ENCODE results near the gene SMKR1.
A peak's percentile ranks its signal among the peaks of the same experiment; 100 is the strongest.
"Not testable (repeated sequence)": the region's sequence is repeated elsewhere in the genome, so short reads cannot be mapped to it uniquely, and the experiment has no call there.

SMKR1 gene

DNA sequence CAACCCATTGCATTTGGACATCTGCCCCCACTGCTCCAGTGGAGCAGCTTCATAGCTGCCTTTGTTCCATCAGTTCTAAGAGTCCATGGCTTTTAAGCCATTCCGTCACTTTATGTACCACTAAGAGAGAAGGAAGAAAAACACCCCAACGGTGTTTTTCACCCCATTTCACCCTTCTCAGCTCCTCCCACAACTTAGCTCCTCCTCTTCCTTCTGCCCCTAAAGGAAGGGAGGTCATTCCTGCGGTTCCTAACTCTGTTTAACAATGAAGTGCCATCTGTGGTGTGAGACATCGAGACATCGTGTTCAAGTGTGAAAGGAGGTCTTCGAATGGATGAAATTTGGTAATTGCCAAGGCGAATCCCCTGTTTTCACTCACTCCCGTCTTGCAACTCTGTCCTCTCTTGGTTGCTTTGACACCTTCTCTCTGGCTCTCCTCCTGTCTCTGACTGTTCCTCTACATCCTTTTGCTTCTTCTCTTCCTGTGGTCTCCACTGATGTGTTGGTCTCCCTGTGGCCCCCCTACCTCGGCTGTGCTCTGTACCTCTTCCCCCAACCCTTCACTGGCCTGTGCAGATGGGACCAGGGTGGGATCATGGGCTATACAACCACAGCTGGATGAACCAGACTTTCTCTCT is 23.0 kb downstream of the SMKR1 start:
- no peak for DNase-seq (ENCODE audit: low read depth in 2 of 2)

DNA sequence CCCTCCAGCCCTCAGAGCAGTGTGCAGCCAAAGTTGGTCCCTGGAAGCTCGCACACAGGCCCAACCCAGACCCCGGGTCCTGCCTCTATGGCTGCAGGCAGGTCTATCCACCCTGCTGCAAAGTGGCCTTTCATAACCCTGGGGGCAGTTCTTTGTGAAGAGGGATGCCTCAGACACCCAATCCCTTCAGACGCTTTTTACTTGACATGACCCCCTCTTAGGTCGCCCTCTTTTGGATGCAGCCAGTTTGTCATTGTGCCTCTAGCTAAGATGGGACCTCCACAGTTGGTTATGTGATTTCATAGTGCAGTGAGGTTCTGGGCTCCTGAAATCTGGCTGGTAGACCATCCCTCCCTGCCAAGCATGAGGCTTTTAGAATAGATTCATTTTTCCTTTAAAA is 27.3 kb downstream of the SMKR1 start:
- no peak for DNase-seq (ENCODE audit: low read depth in 2 of 2)

DNA sequence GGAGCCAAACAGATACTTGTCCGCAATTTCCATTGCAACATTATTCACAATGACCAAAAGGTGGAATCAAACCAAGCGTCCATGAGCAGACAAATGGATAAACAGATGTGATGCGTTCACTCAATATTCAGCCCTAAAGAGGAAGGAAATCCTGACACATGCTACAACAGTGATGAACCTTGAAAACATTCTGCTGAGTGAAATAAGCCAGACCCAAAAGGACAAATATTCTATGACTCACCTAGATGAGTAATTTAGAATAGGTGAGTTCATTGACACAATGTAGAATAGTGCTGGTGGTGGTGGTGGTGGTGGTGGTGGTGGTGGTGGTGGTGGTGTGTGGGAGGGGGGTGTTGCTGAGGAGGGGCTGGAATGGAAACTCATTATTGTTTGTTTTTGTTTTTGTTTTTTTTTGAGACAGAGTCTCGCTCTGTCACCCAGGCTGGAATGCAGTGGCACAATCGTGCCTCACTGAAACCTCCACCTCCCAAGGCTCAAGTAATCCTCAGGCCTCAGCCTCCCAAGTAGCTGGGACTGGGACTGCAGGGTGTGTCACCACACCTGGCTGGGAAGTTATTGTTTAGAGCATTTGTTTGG is 28.6 kb downstream of the SMKR1 start:
- DNase-seq (ENCODE audit: low read depth in 2 of 2): peak; percentile 42 to 45

DNA sequence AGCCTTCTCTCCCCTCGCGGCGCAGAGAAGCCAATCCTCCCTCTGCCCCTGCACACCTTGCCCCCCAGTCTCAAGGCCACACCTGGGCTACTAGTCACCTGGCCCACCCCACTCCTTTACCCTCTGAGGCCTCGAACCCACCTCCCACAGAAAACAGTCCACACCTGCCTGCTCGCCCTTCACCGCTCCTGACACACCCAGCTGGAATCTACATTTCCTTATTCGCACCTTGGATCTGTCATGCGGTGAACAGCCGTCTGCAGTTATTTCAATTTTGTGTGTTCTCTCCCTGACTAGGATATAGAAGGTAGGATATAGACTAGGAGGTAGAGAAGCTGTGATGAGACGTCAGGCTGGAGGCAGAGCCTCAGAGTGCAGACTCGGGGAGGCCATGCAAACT is 29.4 kb downstream of the SMKR1 start:
- DNase-seq (ENCODE audit: low read depth in 2 of 2): no peak

DNA sequence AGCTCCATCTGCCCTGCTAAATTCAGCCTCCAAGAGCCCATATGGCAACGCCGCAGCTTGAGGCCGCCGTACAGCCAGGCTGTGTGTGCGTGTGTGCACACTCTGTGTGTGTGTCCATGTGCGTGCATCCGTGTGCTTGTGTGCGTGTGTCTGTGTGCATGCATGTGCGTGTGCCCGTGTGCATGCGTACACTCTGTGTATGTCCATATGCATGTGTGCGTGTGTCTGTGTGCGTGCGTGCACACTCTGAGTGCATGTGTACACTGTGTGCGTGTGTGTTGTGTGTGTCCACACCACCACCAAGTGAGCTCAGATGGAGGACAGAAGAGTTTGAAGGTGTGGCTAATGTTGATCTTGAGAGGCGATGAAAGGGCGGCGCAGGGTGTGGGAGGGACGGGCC is 30.0 kb downstream of the SMKR1 start:
- no peak for DNase-seq (ENCODE audit: low read depth in 2 of 2)

DNA sequence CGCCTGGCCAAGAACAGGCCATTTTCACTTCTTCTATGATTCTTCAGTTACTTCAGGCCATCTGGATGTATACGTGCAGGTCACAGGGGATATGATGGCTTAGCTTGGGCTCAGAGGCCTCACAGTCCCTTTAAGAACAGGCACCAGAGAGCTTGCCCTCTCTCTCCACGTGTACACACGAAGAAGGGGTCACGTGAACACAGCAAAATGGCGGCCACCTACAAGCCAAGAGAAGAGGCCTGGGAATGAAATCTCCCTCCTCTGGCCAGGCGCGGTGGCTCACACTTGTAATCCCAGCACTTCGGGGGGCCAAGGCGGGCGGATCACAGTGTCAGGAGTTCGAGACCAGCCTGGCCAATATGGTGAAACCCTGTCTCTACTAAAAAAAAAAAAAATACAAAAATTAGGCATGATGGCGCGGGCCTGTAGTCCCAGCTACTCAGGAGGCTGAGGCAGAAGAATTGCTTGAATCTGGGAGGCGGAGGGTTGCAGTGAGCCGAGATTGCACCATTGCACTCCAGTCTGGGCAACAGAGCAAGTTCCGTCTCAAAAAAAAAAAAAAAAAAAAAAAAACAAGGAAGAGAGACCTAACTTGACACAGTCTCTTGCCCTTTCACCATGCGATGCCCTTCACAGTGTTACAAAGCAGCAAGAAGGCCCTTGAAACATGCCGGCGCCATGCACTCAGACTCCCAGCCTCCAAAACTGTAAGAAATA is 32.4 kb downstream of the SMKR1 start:
- not testable (repeated sequence) for DNase-seq (ENCODE audit: low read depth in 2 of 2)

DNA sequence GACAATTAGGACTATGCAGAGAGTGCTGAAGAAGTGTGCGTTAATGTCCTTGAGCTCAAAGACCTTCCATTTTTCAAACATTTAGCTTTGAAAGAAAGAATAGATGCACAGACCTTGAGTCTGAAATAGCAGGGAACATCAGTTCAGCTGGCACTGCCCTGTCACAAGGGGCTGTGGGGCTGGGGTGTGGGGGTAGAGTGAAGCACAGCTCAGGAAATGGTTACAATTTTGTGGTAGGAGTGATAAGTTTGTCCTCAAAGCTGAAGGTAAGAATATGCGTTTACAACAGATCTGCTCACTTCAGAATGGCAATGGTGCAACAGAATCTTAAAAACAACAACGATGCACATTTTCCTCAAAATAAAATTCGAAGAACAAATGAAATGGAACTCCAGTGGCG is 33.6 kb downstream of the SMKR1 start:
- no peak for DNase-seq (ENCODE audit: low read depth in 2 of 2)

DNA sequence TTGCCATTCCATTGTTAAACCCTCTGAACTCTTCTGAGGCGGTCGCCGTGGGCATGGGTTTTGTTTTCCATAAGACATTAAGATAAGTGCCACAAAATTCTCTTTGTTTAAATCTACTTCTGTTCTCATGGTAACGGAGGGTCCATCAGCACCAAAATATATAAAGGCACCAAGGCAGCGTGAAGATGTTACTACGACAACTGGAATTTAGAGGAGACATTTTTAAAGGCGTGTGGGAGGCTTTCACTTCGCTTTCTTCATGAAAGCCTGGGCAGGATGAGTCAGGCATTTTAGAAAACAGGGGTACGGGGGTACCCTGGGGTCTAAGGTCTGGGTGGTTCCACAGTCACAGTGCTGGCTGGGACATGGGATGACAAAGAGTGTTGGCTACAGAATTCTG is 34.0 kb downstream of the SMKR1 start:
- no peak for DNase-seq (ENCODE audit: low read depth in 2 of 2)

DNA sequence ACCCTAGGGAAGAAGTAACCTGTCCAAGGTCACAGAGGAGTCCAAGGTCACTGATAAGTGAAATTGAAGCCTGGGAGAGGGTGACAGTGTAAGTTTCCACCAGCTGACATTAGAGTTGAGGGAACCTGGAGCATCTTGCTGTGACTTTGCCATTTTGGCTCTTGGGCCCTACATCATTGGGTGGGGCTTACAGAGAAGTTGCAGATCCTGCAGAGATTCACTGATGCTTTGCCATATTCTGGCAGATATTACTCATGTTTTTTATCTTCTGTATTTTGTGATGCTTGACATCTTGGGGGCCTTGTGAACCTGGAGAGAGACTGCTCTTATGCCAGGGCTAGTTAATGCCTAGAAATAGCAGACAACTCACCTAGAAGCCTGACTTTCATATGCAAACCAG is 36.5 kb downstream of the SMKR1 start:
- DNase-seq (ENCODE audit: low read depth in 2 of 2): no peak

DNA sequence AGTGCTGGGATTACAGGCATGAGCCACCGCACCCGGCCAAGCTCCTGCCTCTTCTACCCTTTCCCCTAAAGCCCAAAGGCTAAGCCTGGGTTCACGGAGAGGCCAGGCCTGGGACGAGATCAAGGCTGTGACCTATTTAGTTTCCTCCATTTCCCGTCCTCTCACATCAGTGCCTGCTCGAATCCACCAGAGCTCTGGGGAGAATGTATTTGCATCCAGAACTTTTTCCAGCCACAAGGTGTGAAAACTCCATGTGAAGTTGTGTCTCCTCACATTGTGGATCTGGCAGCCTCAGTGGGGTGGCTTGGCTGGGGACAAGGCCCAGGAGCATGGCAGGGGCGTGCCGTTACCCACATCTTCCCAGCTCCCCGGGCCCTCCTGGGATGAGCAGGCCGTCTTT is 38.0 kb downstream of the SMKR1 start:
- no peak for DNase-seq (ENCODE audit: low read depth in 2 of 2)

DNA sequence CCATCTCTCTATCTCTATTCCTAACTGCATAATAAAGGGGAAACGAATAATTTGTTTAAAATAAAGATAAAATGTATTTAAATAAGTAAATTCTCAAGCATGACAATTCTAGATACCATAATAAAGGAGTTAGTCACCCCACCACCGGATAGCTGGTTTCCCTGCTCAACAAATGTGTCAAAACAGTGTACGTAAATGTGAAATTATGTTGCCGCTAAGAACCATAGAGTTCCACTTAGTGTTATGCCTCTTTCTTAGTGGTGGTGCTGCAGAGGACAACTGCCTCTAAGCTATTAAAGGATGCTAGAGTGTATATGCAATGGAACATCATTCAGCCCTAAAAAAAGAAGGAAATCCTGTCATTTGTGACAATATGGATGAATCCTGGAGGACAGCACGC is 42.4 kb downstream of the SMKR1 start:
- no peak for DNase-seq (ENCODE audit: low read depth in 2 of 2)

DNA sequence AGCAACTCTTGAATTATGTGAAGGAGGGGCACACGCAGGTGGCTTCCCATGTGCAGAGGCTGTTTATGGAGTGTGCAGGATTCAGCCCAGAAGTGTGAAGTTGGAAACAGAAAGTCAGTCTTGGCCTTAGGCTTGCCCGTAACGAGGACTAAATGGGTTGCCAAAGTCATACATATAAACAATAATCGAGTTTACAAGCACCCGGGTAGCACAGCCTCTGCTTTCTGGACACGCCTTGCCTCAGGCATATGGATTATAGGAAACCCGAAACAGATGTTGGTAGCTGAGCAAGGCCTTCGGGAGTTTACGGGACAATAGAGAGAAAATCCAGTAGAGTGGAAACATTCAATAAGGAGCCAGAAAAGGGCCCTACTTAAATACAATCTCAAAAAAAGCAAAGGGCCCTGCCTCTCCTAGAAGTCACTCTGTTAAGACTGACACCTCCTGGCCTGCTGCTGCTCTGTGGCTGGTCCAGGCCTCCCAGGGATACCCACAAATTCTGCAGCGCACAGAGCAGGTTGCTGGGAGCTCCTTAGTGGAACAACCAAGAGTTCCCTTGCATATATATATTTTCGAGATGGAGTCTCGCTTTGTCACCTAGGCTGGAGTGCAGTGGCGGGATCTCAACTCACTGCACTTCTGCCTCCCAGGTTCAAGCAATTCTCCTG is 48.5 kb downstream of the SMKR1 start:
- no peak for DNase-seq (ENCODE audit: low read depth in 2 of 2)

DNA sequence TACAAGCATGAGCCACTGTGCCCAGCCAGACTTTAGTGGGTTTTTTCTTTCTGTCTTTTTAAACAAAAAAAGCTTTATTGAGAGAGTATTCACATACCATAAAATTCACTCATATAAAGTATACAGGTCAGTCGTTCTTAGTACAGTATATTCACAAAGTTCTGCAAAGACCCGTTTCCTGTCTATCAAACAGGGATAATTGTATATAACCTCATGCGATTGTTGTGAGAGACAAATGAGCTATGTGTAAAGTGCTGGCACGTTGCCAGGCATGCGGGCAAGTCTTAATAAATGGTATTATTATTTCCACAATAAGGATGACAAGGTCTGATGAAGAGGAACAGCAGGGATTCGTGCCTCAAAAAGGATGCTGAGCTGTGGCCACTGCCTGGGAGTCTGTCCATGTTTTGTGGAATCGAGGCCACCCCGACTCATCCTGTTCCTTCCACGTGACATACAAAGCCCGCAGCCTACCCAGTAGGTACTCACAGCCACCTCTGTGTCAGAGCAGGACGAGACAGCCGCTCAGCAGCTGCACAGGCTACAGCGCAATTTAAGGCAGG is 51.6 kb downstream of the SMKR1 start:
- peak; percentile 31 to 35 for DNase-seq (ENCODE audit: low read depth in 2 of 2)

DNA sequence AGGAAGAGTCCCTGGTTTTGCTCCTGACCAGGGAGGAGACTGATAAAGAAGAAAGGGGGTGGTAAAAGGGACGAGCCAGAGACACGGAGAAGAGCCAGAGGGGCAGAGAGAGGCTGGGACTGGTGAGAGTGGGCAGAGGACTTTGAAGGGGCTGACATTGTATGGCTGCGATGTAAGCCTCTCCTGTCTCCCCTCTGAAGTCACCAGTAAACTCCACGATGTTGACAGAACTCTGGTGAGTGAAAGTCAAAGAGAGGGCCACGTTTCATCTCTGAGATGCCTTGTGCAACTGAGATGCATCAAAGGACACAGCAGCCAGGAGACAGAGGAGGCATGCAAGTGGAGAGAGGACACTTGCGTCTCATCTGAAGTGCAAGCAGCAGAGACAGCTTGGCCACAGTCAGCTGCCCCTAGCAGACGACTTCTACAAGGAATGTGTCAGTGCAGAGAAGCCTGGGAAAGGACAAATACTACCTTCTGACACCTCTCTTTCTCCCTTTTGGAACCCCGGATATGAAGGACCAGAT is 54.3 kb downstream of the SMKR1 start:
- no peak for DNase-seq (ENCODE audit: low read depth in 2 of 2)

DNA sequence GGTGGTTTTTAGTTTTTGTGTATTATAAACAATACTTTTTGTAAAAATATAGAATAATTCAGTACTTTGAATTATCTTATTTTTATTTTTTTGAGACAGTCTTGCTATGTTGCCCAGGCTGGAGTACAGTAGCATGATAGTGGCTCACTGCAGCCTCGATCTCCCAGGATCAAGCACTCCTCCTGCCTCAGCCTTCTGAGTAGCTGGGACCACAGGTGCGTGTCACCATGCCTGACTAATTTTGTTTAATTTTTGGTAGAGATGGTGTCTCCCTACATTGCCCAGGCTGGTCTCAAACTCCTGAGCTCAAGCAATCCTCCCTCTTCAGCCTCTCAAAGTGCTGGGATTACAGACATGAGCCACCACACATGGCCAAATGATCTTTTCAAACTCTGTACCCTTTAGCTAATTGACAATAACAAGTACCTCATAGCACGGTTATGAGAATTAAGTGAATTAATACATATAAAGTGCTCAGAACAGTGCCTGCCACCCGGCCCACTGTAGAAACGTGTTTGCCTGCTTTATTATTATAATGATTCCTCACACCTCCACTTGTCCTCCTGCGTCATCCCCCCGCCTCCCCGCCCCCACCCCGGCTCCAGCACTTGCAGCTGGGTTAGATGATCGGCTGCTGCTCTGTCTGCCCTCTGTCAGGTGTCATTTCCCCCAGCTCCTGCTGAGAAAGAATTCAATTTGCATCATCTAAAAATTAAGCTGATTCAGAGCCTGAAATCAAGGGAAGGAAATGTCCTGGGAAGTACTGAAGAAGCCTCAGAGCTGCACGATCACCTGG is 55.6 kb downstream of the SMKR1 start:
- DNase-seq (ENCODE audit: low read depth in 2 of 2): no peak

DNA sequence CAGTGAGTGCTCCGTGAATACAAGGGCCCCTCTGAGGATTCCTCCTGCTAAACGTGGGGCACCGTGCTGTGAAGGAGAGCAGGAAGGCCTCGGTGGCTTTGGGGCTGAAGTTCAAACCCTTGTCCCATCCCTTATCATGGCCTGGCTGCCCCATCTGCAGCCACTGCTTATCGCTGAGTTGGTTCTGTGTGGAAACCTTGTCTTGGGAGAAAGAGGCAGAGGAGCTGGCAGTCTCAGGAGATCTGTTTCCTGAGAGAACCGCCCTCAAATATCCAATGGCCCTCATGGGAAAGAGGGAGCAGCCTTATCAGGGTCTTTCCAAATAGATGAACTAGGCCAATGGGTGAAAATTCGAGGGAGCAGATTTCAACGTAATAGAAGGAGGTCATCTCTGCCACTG is 57.2 kb downstream of the SMKR1 start:
- DNase-seq (ENCODE audit: low read depth in 2 of 2): no peak

DNA sequence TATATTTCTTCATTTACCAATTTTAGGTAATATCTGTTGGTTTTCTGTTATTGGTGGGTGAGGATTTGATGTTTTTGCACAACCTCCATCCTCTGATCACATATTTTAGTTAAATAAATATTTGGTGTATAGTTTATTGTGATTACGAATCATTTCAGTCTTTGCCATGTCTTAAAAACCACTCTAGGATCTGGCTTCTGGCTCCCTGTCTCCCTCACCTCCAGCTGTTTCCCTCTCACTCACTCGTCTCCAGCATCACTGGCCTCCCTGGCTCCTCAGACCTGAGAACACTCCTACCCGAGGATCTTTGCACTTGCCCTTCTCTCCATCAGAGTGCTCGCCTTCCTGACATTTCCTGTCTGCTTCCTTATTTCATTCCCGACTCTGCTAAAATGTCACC is 58.5 kb downstream of the SMKR1 start:
- DNase-seq (ENCODE audit: low read depth in 2 of 2): no peak

DNA sequence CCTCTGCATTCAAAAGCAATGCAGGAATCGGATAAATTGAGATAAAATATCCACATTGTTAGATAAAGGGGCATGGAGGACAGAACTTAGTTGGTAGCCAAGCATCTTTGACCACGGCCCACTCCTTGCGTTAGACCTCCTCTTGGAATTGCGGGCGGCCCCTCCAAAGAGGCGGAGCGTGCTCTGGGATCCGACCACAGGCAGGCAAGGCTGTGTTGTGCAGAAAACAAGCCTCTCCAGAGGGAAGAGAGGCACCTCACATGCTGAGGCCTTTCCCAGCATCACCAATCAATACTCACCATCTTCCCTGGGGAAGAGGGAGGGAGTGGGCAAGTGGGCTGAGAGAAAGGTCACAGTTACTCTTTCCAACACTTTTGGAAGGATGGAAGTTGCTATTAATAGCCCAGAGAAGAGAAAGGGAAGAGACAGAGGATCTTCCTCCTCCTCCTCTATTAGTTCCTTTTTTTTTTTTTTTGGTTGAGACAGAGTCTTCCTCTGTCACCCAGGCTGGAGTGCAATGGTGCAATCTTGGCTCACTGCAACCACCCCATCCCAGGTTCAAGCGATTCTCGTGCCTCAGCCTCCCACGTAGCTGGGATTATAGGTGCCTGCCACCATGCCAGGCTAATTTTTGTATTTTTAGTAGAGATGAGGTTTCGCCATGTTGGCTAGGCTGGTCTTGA is 59.5 kb downstream of the SMKR1 start:
- no peak for DNase-seq (ENCODE audit: low read depth in 2 of 2)
